Mesenchymal stem cell (in vitro differentiated cells and primary cell): ENCODE measurements around the gene MGAT4A.

Source experiments
- DNase-seq: peaks from one replicate; pipeline ENCODE4 v3.0.0-alpha.2; 2013
- H2AFZ ChIP-seq: one replicate; pipeline ENCODE4 v1.6.1; 2013; ENCODE audit warnings: low read depth, mild to moderate bottlenecking, control low read depth, inconsistent platforms, low read length, moderate library complexity
- H2AK5ac ChIP-seq: 2 replicates; pipeline ENCODE4 v1.6.1; 2013; ENCODE audit warnings: low read length, moderate library complexity, mild to moderate bottlenecking, inconsistent platforms; ENCODE audit not compliant: severe bottlenecking
- H2BK120ac ChIP-seq: one replicate; pipeline ENCODE4 v1.6.1; 2013; ENCODE audit warnings: low read depth, mild to moderate bottlenecking, inconsistent platforms, low read length, moderate library complexity
- H2BK12ac ChIP-seq, 2 experiments: one replicate each; pipeline ENCODE4 v1.6.1; 2013; ENCODE audit warnings: inconsistent platforms in 2 of 2, low read length in 2 of 2, mild to moderate bottlenecking in 2 of 2, moderate library complexity in 2 of 2, control low read depth in 1 of 2
- H2BK15ac ChIP-seq: one replicate; pipeline ENCODE4 v1.6.1; 2013; ENCODE audit warnings: mild to moderate bottlenecking, low read depth, inconsistent platforms; ENCODE audit not compliant: poor library complexity, severe bottlenecking
- H2BK5ac ChIP-seq: 2 replicates; pipeline ENCODE4 v1.6.1; 2013; ENCODE audit warnings: low read depth, mild to moderate bottlenecking, low read length, control low read depth, inconsistent platforms; ENCODE audit not compliant: poor library complexity, severe bottlenecking
- H3K14ac ChIP-seq, 2 experiments: one replicate each; pipeline ENCODE4 v1.6.1; 2013; ENCODE audit warnings: inconsistent platforms in 2 of 2, low read length in 2 of 2, control low read depth in 1 of 2, mild to moderate bottlenecking in 1 of 2, moderate library complexity in 1 of 2
- H3K18ac ChIP-seq, 2 experiments: one replicate each; pipeline ENCODE4 v1.6.1; 2013; ENCODE audit warnings: inconsistent platforms in 2 of 2, low read length in 2 of 2, control low read depth in 1 of 2, low read depth in 1 of 2, mild to moderate bottlenecking in 1 of 2
- H3K23ac ChIP-seq, 2 experiments: one replicate each; pipeline ENCODE4 v1.6.1; 2013; ENCODE audit warnings: inconsistent platforms in 2 of 2, low read length in 2 of 2, mild to moderate bottlenecking in 2 of 2, moderate library complexity in 2 of 2, control low read depth in 1 of 2
- H3K27ac ChIP-seq: 2 replicates; pipeline ENCODE4 v1.5.1; 2013; ENCODE audit warnings: mild to moderate bottlenecking, moderate library complexity, low read length, control low read depth, inconsistent platforms; ENCODE audit not compliant: poor library complexity, severe bottlenecking
- H3K27me3 ChIP-seq, 2 experiments: 2 replicates each; pipeline versions ENCODE4 v1.6.1 to v1.7.0; 2013; ENCODE audit warnings: low read length in 2 of 2, mild to moderate bottlenecking in 2 of 2, moderate library complexity in 2 of 2, control low read depth in 1 of 2, inconsistent platforms in 1 of 2; ENCODE audit not compliant: control insufficient read depth in 1 of 2, insufficient read depth in 1 of 2
- H3K36me3 ChIP-seq, 2 experiments: 2 replicates each; pipeline versions ENCODE4 v1.6.1 to v1.7.0; 2013; ENCODE audit warnings: low read length in 2 of 2, control low read depth in 1 of 2, inconsistent platforms in 1 of 2, low read depth in 1 of 2, mild to moderate bottlenecking in 1 of 2; ENCODE audit not compliant: insufficient read depth in 2 of 2, control insufficient read depth in 1 of 2
- H3K4ac ChIP-seq, 2 experiments: one replicate each; pipeline ENCODE4 v1.6.1; 2013; ENCODE audit warnings: inconsistent platforms in 2 of 2, low read length in 2 of 2, mild to moderate bottlenecking in 2 of 2, moderate library complexity in 2 of 2, control low read depth in 1 of 2, low read depth in 1 of 2
- H3K4me1 ChIP-seq: 2 replicates; pipeline ENCODE4 v1.6.1; 2013; ENCODE audit warnings: low read depth, low read length, control low read depth; ENCODE audit not compliant: control insufficient read depth, insufficient read depth
- H3K4me2 ChIP-seq: 2 replicates; pipeline ENCODE4 v1.6.1; 2013; ENCODE audit warnings: low read length, mild to moderate bottlenecking, inconsistent platforms; ENCODE audit not compliant: poor library complexity, severe bottlenecking
- H3K4me3 ChIP-seq, 2 experiments: 2 replicates each; pipeline versions ENCODE4 v1.5.1 to v1.7.0; 2013; ENCODE audit warnings: low read length in 2 of 2, mild to moderate bottlenecking in 2 of 2, control low read depth in 1 of 2, low read depth in 1 of 2; ENCODE audit not compliant: insufficient read depth in 1 of 2
- H3K79me1 ChIP-seq: replicated peaks from 2 replicates; pipeline ENCODE4 v1.6.1; 2013; ENCODE audit warnings: mild to moderate bottlenecking, control low read depth, low read length, inconsistent platforms; ENCODE audit not compliant: poor library complexity, severe bottlenecking
- H3K9ac ChIP-seq: 2 replicates; pipeline ENCODE4 v1.7.0; 2013; ENCODE audit warnings: mild to moderate bottlenecking, low read length, moderate library complexity
- H3K9me3 ChIP-seq: 2 replicates; pipeline ENCODE4 v1.7.0; 2013; ENCODE audit warnings: mild to moderate bottlenecking, low read length; ENCODE audit not compliant: control insufficient read depth
- H4K8ac ChIP-seq: one replicate; pipeline ENCODE4 v1.6.1; 2013; ENCODE audit warnings: inconsistent platforms, mild to moderate bottlenecking, low read length, moderate library complexity
- H4K91ac ChIP-seq: one replicate; pipeline ENCODE4 v1.6.1; 2013; ENCODE audit warnings: mild to moderate bottlenecking, low read length, inconsistent platforms
- WGBS: methylation state at CpG from one replicate; pipeline ENCODE4 v1.1.7; 2013; ENCODE audit warnings: mixed read lengths; 5-methylcytosine and 5-hydroxymethylcytosine counted together

MGAT4A gene

GRCh38 chr2:98608962-98609604 is 121.8 kb downstream of the MGAT4A start:
- Histone ChIP-seq H3K14ac (peak overlapping the region in 1 of 2 experiments; percentile 61), H3K9ac (peak overlapping the region; percentile 100), H2AK5ac (peak overlapping the region; percentile 41), H2BK120ac (peak overlapping the region; percentile 85), H3K18ac (peak overlapping the region; percentile 92 to 99), H2BK15ac (no peak overlapping the region), H2BK12ac (no peak overlapping the region), H4K8ac (peak overlapping the region; percentile 100), H3K4me3 (peak overlapping the region; percentile 82 to 98), H2AFZ (peak overlapping the region; percentile 54), H3K4ac (peak overlapping the region; percentile 68 to 98), H3K79me1 (peaks cover 36% of the 10 kb centered on the region), H2BK5ac (peak overlapping the region; percentile 95), H3K27ac (peak overlapping the region; percentile 81), H3K36me3 (peaks cover 9 to 38% of the 10 kb centered on the region in 2 experiments), H3K4me1 (peaks cover 16% of the 10 kb centered on the region), H3K4me2 (peak overlapping the region; percentile 73), H4K91ac (peak overlapping the region; percentile 78), H3K27me3 (no peaks in the 10 kb centered on the region), H3K9me3 (no peaks in the 10 kb centered on the region), H3K23ac (peak overlapping the region; percentile 37 to 70)
- 4% methylated on average over 29 of the region's 29 CpGs for WGBS
- peak; percentile 66 for DNase-seq

- H2BK15ac ChIP-seq, result peak within 1 kb of the TSS; percentile 98
- under 1% methylated on average over 64 of the region's 93 CpGs for WGBS
- peak within 1 kb of the TSS; percentile 82 to 98 for H3K4me3 ChIP-seq
These were observed 122.6 kb downstream of the MGAT4A start, which contains the start of the genes COA5 and UNC50 for GRCh38 chr2:98608116-98608961. COA5 (minus strand) TSS chr2:98608512; CDS start chr2:98608405, 107 bp downstream. UNC50 (plus strand) TSS chr2:98608589; CDS start chr2:98609760, 1,171 bp downstream.

GRCh38 chr2:98607741-98608115 is 123.2 kb downstream of the MGAT4A start:
- Histone ChIP-seq H3K23ac (no peak overlapping the region), H2BK15ac (no peak overlapping the region), H4K91ac (no peak overlapping the region), H2BK5ac (peak overlapping the region; percentile 46), H2AK5ac (no peak overlapping the region), H3K27me3 (no peaks in the 10 kb centered on the region), H2BK12ac (peak overlapping the region in 1 of 2 experiments; percentile 67), H2BK120ac (no peak overlapping the region), H3K9me3 (no peaks in the 10 kb centered on the region), H3K36me3 (peaks cover 3 to 37% of the 10 kb centered on the region in 2 experiments), H3K4me1 (peaks cover 16% of the 10 kb centered on the region), H2AFZ (no peak overlapping the region), H3K4me3 (peak overlapping the region; percentile 82 to 98), H3K14ac (peak overlapping the region in 1 of 2 experiments; percentile 27), H3K79me1 (peaks cover 30% of the 10 kb centered on the region), H4K8ac (peak overlapping the region; percentile 100), H3K4ac (peak overlapping the region; percentile 93 to 100), H3K18ac (peak overlapping the region; percentile 99 to 100), H3K4me2 (peak overlapping the region; percentile 70), H3K27ac (no peak overlapping the region), H3K9ac (peak overlapping the region; percentile 100)
- 14% methylated on average over 7 of the region's 7 CpGs for WGBS
- peak; percentile 35 for DNase-seq

More at GRCh38 chr2:98608116-98608961, 122.6 kb downstream of the MGAT4A start, which contains the start of the genes COA5 and UNC50:
- Histone ChIP-seq H4K8ac (peak within 1 kb of the TSS; percentile 100), H3K14ac (peak within 1 kb of the TSS; percentile 11 to 99), H3K27ac (peak within 1 kb of the TSS; percentile 81), H4K91ac (peak within 1 kb of the TSS; percentile 98), H3K4me2 (peak within 1 kb of the TSS; percentile 73), H3K27me3 (no peaks in the 10 kb centered on the region), H3K9ac (peak within 1 kb of the TSS; percentile 100), H3K18ac (peak within 1 kb of the TSS; percentile 99 to 100), H3K4ac (peak within 1 kb of the TSS; percentile 93 to 100), H3K9me3 (no peaks in the 10 kb centered on the region), H2BK120ac (peak within 1 kb of the TSS; percentile 85), H3K4me1 (peaks cover 16% of the 10 kb centered on the region), H3K23ac (peak within 1 kb of the TSS; percentile 37 to 100), H2AK5ac (peak within 1 kb of the TSS; percentile 41), H3K36me3 (peaks cover 4 to 38% of the 10 kb centered on the region in 2 experiments), H2BK12ac (peak within 1 kb of the TSS; percentile 42 to 67), H2AFZ (peak within 1 kb of the TSS; percentile 99), H3K79me1 (peaks cover 32% of the 10 kb centered on the region), H2BK5ac (peak within 1 kb of the TSS; percentile 95)
- DNase-seq, result peak; percentile 95
